ENCODE measurements around the gene LAYN. TPM values are rescaled to one million over a fixed set of nuclear protein-coding genes. Genes with fewer than 3 reads are reported as not detected.

The LAYN gene
- total RNA-seq, 1 donor: 48.7 TPM

DNA sequence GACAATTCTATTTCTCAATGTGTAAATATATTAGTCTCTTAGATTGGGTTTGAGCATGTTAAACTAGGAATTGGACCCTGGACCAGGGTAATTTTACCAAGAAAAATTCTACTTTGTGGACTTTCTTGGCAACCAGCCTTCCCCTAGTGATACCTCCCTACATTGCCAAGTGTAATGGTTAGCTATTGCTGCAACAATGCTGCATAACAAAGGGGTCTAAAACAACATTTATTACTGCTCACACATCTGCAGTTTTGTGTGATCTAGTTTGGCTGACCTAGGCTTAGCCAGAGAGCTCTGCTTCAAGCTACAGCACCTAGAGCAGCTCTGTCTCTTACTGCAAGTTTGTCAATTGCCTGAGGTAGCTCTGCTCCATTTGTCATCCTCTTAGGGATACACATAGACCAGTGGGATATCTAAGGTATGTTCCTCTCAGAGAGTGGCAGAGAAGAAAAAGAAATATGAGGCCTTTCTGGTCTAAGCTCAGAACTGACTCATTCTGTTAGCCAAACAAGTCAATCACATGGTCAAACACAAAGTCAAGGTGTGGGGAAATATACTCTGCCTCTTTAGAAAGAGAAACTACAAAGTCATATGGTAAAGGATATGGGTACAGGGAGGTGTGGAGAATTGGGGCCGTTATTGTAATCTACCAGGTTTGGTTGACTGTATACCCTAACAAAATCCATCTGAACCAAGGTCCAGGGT lies 2.0 kb upstream of the LAYN start:
- TF ChIP-seq, protein P1, sequence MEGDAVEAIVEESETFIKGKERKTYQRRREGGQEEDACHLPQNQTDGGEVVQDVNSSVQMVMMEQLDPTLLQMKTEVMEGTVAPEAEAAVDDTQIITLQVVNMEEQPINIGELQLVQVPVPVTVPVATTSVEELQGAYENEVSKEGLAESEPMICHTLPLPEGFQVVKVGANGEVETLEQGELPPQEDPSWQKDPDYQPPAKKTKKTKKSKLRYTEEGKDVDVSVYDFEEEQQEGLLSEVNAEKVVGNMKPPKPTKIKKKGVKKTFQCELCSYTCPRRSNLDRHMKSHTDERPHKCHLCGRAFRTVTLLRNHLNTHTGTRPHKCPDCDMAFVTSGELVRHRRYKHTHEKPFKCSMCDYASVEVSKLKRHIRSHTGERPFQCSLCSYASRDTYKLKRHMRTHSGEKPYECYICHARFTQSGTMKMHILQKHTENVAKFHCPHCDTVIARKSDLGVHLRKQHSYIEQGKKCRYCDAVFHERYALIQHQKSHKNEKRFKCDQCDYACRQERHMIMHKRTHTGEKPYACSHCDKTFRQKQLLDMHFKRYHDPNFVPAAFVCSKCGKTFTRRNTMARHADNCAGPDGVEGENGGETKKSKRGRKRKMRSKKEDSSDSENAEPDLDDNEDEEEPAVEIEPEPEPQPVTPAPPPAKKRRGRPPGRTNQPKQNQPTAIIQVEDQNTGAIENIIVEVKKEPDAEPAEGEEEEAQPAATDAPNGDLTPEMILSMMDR (IDR thresholded peaks at IDR 0.05; ENCODE audit: insufficient read depth, low read length): no peak
- no peak overlapping the region for H3K4me3 ChIP-seq (ENCODE audit: low read depth, low read length)
- no peak for DNase-seq (ENCODE audit: low read depth)

DNA sequence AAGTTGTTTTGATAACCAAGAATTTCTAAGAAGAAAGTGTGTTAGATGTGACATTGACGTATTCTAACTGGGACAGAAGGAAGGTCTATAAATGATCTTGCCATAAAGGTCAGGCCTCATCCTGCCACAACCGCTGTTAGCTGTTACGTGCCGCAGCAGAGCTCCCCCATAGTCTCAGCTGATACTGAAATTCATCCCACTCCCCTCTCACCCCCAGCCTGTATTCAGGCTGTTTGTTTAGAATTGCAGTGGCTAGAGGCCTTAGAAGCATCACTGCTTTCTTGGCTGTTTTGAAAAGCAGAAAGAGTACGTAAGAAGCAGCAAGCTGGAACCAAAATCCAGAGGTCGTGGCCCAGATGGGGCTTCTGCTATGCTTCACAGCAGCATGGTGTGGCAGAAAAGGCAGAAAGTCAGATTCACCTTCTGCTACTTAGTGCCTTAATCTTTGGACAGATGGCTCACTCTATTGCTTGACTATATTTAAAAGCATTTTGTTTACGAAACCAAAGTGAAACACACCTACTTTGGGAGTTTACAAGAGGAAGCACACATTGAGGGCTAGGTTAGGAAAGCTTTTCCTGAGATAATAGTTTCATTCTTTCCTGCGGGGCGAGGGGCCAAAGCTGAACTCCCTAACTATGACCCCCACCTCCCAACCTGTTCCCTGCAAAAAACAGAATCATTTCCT lies 950 bp upstream of the LAYN start:
- H3K4me3 ChIP-seq (ENCODE audit: low read depth, low read length): peak overlapping the region; percentile 68
- TF ChIP-seq, protein P1 (IDR thresholded peaks at IDR 0.05; ENCODE audit: insufficient read depth, low read length): no peak
- DNase-seq (ENCODE audit: low read depth): no peak

DNA sequence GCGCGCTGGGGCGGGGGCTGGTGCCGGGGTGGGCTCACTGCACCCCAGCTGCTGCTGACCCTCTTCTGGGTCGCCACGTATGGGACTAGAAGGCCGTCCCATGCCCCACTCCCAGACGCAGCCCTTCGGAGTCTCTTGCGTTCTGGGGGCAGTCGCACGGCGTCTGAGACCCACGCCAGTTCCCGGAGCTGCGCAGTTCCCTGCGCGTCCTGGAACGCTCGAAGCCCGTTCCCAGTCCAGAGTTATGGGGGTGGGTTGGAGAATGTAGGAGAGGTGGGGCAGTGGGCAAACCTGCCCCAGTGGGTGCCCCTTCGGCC lies 375 bp downstream of the LAYN start:
- peak; percentile 15 for DNase-seq (ENCODE audit: low read depth)
- peak overlapping the region; percentile 68 for H3K4me3 ChIP-seq (ENCODE audit: low read depth, low read length)
- TF ChIP-seq, protein P1 (IDR thresholded peaks at IDR 0.05; ENCODE audit: insufficient read depth, low read length): no peak

DNA sequence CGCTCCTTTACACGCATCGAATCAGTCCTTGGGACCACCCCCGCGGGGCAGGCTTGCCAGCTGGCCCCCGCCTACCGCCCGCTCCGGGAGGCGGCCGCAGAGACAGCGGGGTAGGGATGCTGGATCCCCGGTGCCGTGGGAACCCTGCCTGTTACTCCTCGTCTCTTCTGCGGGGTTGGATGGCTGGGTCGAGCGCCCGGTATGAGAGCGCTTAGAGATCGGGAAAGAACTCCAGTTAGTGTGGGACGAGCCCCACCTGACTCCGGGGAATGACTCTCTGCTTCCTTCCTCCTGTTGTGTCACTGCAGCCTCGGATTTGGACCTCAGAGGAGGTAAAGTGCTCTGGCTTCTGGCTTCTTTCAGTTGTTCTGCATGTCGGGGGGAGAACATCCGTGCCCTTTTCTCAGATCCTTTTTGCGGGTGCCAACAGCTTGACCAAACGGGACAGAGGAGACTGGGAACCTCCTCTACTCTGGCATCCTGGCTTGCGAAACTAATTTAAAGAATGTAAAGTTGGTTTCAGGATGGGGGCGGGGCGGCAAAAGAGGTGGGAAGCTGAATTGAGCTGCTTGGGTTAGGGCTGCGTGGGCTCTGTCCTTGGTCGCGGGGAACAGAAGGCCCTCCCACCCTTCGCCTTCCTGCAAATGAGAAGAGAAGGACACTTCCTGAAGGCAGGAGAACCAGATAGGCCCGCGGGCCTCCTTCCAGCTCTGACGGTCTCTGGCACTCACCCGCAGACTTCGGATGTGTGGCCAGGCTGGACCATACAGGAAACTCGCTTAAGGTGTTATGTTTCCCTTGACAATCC lies 938 bp downstream of the LAYN start:
- TF ChIP-seq, protein P1 (IDR thresholded peaks at IDR 0.05; ENCODE audit: insufficient read depth, low read length): no peak
- peak overlapping the region; percentile 68 for H3K4me3 ChIP-seq (ENCODE audit: low read depth, low read length)
- DNase-seq (ENCODE audit: low read depth): peak; percentile 66

DNA sequence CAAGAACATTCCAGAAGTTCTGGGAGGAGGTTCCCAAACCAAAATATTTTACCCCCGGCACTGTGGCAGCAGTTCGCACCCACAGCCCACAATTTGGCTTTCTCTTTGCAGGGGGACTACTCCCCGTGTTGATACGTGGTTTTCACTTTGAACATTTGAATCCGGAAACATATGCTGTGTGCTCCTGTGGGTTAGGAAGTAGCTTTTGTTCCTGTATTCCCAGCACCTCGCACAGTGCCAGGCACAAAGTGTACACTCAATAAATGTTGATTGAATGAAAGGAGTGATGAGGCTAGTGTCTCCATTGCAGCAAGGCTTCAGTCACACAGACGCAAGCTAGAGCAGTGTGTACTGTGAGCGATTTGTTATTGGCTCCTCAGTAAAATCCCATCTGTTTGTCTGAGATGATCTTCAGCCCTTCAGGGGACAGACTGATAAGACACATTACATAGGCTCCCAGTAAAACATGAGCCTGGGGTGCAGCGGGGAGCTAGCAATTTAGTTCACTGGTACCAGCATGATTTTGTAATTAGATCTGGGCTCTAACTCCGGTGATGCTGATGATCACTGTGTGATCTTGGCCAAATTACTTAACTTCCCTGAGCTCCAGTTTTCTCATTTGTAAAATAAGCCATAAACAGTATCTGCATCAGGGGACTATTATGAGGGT lies 2.2 kb downstream of the LAYN start:
- TF ChIP-seq, protein P1 (IDR thresholded peaks at IDR 0.05; ENCODE audit: insufficient read depth, low read length): no peak
- no peak for DNase-seq (ENCODE audit: low read depth)
- H3K4me3 ChIP-seq (ENCODE audit: low read depth, low read length): no peak overlapping the region

DNA sequence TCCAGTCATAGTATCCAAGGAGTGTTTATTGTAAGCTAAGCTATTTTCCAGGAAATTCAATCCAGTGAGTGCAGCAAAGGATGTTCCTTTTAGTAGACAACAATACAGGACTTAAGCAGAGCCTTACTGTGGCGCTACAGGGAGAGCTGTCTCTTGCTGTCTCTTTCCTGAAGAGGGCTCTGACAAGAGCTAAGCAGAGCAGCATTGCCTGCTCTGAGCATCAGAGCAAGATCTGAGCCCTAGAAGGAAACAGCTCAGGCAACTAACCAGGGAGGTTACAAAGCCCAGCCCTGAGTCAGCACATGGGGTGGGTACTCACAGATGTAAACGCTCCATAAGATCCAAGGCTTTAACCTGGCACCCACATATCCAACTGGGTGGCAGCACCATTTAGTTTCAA lies 8.0 kb downstream of the LAYN start:
- no peak overlapping the region for H3K4me3 ChIP-seq (ENCODE audit: low read depth, low read length)
- TF ChIP-seq, protein P1 (IDR thresholded peaks at IDR 0.05; ENCODE audit: insufficient read depth, low read length): no peak
- DNase-seq (ENCODE audit: low read depth): no peak
